ENCODE results near the gene MRM2.
"Not testable (repeated sequence)": the region's sequence is repeated elsewhere in the genome, so short reads cannot be mapped to it uniquely, and the experiment has no call there.

MRM2 gene

DNA sequence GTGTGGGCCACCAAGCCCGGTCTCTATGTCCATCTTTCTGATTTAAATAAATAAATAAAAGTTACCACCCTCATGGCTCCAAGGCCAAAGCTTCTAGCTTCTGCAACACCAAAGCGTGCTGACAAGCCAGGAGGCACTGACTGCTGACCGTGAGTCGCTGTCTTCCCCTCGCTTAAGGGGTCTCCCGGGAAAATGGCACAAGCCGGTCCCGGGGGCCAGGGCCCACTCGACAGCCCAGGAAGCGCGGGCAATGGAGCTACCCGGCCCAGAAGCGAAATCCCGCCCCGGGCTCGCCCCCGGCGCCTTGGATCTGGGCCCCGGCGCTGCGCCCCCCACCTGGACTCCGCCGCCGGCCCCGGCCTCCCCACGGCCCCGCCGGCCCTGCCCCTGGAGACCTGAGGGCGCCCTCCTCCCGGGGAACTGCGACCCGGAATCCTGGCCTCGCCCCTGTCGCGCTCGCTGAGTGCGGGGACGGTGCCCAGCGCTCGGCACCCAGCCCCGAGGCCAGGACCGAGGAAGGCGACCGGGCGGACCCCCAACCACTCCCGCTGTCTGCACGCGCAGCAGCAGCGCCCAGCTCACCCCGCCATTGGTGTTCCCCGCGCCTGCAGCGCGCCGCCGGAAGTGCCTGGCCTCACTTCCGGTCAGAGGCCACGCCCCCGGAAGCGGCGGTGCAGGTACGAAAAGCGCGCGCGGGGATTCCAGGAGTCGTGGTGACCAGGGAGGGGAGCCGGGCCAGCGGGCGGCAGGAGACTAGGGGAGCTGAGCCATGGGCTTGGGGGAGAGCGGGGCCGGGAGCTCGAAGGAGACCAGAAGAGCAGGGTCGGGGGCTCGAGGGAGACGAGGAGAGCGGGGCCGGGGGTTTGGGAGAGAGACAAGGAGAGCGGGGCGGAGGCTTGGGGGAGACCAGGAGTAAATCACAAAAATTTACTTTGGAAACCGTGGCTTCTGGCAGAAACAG, at the start of gene MRM2, which contains the start of gene NUDT1:
MRM2 (minus strand) TSS at position 626 of the 961 bp plus-strand sequence; CDS start at position 590, 36 bp downstream.
NUDT1 (plus strand) TSS at position 647 of the 961 bp plus-strand sequence. CDS start 2,349 bp downstream, outside the sequence.
- peak; percentile 58 for DNase-seq

DNA sequence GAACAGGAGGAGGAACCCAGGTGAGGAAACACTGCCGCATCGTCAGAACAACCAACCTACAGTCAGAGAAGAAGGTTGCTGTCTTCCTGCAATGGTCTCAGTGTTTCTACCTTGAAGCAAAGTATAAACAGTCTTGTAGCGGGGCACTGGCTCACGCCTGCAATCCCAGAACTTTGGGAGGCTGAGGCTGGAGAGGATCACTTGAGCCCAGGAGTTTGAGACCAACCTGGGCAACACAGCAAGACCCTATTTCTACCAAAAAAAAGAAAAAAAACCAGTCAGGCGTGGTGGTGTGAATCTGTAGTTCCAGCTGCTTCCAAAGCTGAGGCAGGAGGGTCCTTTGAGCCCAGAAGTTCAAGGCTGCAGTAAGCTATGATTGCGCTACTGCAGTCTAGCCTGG, 48.9 kb upstream of the MRM2 start:
- DNase-seq, result no peak

GRCh38 chr7:2289621-2290020, 47.6 kb upstream of the MRM2 start:
- no peak for DNase-seq

DNA sequence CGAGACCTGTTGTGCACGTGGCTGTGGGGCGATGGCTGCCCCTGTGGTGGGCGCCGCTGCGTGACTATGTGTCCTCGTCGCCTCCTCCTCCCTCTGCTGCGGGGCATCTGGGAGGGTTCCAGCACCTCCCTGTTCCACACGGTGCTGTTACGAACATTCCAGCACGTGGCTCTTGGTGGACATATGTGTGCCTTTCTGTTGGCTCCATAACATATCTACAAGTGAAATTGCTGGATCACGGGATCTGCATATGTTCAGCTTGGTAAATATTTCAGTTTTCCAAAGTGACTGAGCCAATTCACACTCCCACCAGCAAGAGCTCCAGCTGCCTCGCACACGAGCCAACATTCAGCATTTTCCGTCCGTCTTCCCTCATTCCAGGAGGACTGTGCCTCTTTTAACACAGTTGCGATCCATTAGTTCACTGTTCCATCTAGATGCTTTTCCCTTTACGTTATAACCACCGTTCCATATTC, 47.1 kb upstream of the MRM2 start:
- no peak for DNase-seq

GRCh38 chr7:2288503-2288902, 46.5 kb upstream of the MRM2 start:
- DNase-seq, result no peak

- no peak for DNase-seq
These were observed 45.7 kb upstream of the MRM2 start for GRCh38 chr7:2287745-2288144.

DNA sequence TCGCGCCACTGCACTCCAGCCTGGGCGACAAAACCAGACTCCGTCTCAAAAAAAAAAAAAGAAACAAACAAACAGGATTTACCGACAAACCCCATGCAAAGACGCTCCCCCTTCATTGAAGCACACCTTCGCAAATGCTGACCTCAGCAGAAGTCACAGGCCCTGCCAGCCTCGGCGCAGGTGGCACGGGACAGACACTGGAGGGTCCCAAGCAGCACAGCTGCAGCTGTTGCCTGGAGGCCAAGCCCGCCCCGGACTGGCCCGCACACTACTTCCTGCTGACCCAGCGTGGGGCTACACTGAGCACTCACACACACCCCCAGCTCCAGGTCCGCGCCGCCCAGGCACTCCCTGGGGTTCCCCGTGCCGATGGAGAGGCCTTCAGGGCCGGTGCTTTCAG, 41.1 kb upstream of the MRM2 start:
- DNase-seq, result no peak

- no peak for DNase-seq
These were observed 40.3 kb upstream of the MRM2 start for GRCh38 chr7:2282185-2282751.

GRCh38 chr7:2281541-2281940, 39.5 kb upstream of the MRM2 start:
- DNase-seq, result no peak

DNA sequence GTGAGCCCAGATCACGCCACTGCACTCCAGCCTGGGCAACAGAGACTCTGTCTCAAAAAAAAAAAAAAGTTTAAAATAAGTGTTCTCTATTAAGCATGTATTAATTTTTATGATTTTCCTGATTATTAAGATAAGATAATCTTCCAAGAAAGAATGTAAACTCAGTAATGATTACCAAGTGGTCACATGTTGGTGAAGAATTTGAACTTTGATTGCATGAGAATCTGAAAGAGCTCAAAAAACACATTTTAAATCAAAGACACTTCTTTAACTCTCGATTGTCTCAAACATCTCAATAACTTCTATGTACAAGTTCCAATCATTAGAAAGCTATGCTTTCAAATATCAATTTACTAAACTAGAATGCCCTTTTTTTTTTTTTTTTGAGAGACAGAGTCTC, 38.4 kb upstream of the MRM2 start:
- DNase-seq, result no peak

DNA sequence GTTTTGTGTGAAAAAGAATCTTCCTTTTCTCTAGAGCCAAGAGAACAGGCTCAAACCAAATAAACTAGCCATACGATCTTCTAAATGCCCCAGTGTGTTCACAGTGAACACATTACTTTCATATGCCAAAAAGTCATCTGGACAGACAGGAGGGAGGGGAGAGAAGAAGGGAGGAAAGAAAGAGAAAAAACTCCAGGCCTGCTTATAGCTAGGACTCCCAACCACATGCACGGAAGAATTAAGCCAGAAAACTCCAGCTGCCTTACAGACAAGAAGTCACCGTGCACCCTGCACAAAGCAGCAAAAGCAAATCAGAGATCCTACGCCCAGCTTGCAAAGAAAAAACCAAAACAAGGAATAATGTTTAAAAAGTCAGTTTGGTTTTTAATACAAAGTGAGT, 37.9 kb upstream of the MRM2 start:
- no peak for DNase-seq

- no peak for DNase-seq
These were observed 36.0 kb upstream of the MRM2 start for GRCh38 chr7:2278026-2278425.

GRCh38 chr7:2276107-2276506, 34.1 kb upstream of the MRM2 start:
- no peak for DNase-seq

- DNase-seq, result no peak
These were observed 33.1 kb upstream of the MRM2 start for GRCh38 chr7:2275101-2275500.

GRCh38 chr7:2274666-2275065, 32.7 kb upstream of the MRM2 start:
- DNase-seq, result no peak

- no peak for DNase-seq
These were observed 31.9 kb upstream of the MRM2 start for GRCh38 chr7:2273866-2274265.

DNA sequence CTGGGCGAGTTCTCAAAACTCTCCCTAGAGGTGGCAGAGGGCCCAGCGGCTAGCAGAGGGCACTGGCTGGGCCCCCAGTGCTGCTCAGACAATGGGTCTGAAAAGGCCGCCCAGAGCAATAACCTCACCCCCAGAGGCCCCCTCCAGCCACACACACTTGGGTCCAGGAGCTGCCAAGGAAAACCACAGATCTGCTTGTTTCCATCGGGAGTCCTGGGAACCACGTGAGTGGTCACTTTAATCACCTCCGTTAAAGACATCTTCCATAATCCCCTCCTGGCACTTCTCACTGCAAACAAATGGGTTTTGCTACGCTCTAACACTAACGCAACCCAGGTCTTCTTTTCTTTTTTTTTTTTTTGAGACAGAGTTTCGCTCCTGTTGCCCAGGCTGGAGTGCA, 30.0 kb upstream of the MRM2 start:
- DNase-seq, result no peak

- no peak for DNase-seq
These were observed 29.4 kb upstream of the MRM2 start for GRCh38 chr7:2271273-2272026.

DNA sequence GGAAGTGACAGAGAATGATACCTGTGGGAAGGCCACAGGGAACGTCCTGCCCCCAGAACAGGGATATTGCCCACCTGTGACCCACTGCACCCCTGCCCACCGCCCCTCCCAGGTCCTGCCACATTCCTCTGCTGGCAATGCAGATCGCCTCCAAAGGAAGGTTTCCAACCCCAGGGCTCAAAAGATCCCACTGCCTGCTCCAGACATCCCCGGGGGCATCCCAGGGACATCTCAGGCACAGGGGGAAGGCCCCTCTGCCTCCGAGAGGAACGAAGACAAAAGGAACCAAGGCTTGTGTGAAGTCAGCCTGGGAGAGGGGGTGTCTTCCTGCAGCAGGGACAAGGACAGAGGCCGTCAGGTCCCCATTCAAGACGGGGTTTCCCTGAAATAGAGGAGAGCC, 28.5 kb upstream of the MRM2 start:
- no peak for DNase-seq

DNA sequence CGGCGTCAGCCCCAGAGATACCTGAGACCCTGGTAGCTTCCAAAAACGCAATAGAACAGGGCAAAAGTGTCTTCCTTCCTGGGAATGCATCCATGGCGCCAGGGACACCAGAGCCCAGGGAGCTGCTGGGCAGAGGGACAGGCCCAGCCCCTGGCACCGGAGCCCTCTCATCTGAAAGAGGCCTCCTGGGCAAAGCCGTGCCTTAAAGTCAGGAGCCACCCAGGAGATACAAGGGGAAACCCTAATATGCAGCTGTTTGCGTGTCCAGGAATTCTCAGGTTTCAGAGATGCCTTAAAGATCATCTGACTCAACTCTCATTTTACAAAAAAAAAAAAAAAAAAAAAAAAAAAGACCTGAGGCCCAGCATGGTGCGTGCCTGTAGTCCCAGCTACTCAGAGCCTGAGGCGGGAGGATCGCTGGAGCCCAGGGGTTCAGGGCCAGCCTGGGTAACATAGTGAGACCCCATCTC, 28.0 kb upstream of the MRM2 start:
- no peak for DNase-seq

GRCh38 chr7:2269089-2269990, 27.3 kb upstream of the MRM2 start:
- DNase-seq, result not testable (repeated sequence)

DNA sequence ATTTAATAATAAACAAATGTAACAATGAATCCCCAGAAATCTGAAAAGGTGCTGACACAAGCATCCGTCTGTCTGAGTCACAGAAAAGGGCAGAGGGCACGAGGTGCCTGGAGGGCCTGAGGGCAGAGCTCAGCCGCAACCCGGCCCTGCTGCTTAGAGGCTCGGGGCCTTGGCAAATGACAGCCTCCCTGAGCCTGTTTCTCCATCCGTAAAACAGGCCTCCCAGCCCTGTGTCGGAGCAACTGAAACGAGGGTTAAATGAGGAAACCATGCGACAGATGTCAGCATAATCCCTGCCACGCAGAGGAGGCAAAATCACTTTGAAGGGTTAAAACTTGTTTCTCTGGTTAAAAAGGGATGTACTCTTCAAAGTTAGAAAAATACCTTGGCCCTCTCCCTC, 24.9 kb upstream of the MRM2 start:
- DNase-seq, result no peak
